22Rv1 (cell line): ENCODE data around the gene NPDC1.

Source experiments
- CTCF ChIP-seq: fragments of 450-650 bp; IDR thresholded peaks from 2 replicates; pipeline ENCODE4 v1.5.1; 2017; ENCODE audit warnings: mild to moderate bottlenecking
- ZFX ChIP-seq: fragments of 450-650 bp; IDR thresholded peaks from 2 replicates; pipeline ENCODE4 v1.6.1; 2017; ENCODE audit warnings: antibody characterized with exemption, borderline replicate concordance

DNA sequence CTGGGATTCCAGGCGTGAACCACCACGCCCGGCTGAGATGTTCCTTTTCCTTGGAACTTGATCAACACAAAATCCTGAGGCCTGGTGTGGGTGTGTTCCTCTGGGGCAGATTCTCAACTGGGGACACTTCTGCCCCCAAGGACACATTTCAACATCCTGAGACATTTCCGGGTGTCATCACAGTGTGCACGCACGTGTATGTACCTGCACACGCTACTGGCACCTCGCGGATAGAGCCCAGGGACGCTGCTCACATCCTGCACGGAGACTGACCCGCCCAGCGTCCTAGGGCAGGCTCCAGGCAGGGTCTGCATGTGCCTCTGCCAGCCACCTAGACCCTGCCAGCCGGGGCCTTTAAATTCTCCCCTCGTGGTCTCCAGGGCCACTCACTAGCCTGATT is 16.4 kb upstream of the NPDC1 start:
- TF ChIP-seq CTCF (no peak), ZFX (no peak)
